BLaER1 treated with 17β-estradiol and CSF1 and Interleukin-3, amounts not matched to agents 10 nM and 100 nM (cell line): ENCODE results near the gene KIF1A.
A peak's percentile ranks its signal among the peaks of the same experiment; 100 is the strongest.

Experiments used
- H3K27ac ChIP-seq, 11 experiments: shearing (Covaris generic); formaldehyde crosslinking; 2 replicates each; pipeline ENCODE4 v1.8.1; 2022
- H3K27me3 ChIP-seq, 11 experiments: shearing (Covaris generic); formaldehyde crosslinking; 2 replicates each; pipeline ENCODE4 v1.8.1; 2022
- H3K36me3 ChIP-seq, 11 experiments: shearing (Covaris generic); formaldehyde crosslinking; 2 replicates each; pipeline ENCODE4 v1.8.1; 2022
- H3K4me1 ChIP-seq, 10 experiments: shearing (Covaris generic); formaldehyde crosslinking; 2 replicates each; pipeline ENCODE4 v1.8.1; 2022
- H3K4me2 ChIP-seq, 11 experiments: shearing (Covaris generic); formaldehyde crosslinking; 2 replicates each; pipeline ENCODE4 v1.8.1; 2022
- H3K4me3 ChIP-seq, 10 experiments: shearing (Covaris generic); formaldehyde crosslinking; 2 replicates each; pipeline ENCODE4 v1.8.1; 2022
- H3K9ac ChIP-seq, 11 experiments: shearing (Covaris generic); formaldehyde crosslinking; 2 replicates each; pipeline ENCODE4 v1.8.1; 2022
- H3K9me3 ChIP-seq, 11 experiments: shearing (Covaris generic); formaldehyde crosslinking; replicated peaks in 1 of 11; 2 replicates each; pipeline ENCODE4 v1.8.1; 2022
- H4K20me1 ChIP-seq, 11 experiments: shearing (Covaris generic); formaldehyde crosslinking; 2 replicates each; pipeline ENCODE4 v1.8.1; 2022
- Cebpa-rat ChIP-seq, 11 experiments: shearing (Covaris generic); IDR thresholded peaks; 2 replicates each; pipeline ENCODE4 v1.8.1; 2022

Gene KIF1A

DNA sequence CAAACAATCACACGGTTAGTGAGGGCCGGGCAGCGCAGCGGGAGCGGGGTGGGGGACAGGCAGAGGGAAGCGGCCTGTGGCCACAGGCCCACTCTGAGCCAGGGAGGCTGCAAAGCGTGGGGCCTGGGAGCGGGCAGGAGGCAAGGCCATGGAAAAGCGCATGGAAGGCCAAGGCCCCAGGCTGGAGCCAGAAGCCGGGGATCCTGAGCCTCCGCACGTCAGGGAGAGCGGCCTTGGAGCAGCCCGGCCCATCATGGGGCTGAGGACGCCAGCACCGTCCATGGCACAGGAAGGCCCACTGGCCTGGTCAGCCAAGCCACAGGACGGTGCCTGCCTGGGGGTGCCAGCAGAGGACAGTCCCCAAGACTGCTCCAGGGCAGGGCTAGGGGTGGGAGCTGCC lies 85.3 kb downstream of the KIF1A start:
- no peaks in the 10 kb centered on the region for H3K9me3 ChIP-seq
- no peak overlapping the region for H3K9ac ChIP-seq
- H3K36me3 ChIP-seq = no peaks in the 10 kb centered on the region
- H3K4me3 ChIP-seq = no peak overlapping the region
- H4K20me1 ChIP-seq = peaks cover 0 to 22% (median 0%) of the 10 kb centered on the region in 11 experiments; a peak in 7 of 22 replicates
- peaks cover 16 to 36% (median 30%) of the 10 kb centered on the region in 10 experiments; a peak in 19 of 20 replicates for H3K4me1 ChIP-seq
- H3K27ac ChIP-seq = no peak overlapping the region
- H3K4me2 ChIP-seq = no peak overlapping the region
- TF ChIP-seq Cebpa-rat (IDR thresholded peaks at IDR 0.05) = no peak
- H3K27me3 ChIP-seq = peaks cover 0 to 18% (median 0%) of the 10 kb centered on the region in 11 experiments; a peak in 7 of 22 replicates

DNA sequence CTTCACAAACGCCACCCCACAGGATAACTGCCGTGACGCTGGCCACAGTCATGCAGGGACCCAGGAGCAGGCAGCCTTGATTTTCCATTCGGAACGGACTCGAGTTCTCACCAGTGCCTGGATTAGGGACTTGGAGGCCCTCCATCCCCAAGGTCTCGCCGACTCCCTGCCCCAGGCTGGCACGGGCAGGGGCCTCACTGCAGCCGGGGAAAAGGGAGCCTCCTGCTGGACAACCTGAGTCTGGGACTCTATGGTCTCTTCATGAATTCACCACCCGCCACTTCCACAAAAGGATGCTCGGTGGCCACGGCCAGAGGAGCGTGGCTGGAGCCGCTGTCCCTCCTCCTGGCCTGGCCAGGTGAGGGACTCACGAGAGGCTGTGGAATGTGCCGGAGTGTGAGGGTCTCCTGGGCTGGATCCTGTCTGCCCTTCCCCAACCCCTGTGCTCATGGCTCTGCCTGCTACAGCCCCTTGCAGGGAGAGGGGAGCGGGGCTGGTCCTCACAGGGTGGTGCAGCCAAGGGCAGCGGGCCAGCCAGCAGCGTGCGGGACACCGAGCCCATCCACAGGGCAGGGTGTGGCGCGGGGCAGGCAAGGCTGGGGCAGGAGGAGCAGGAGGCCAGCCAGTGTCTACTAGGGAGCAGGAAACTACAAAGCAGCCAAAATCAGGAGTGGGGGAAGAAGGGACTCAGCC lies 86.1 kb downstream of the KIF1A start:
- H3K27ac ChIP-seq = no peak overlapping the region
- H3K4me3 ChIP-seq = no peak overlapping the region
- TF ChIP-seq Cebpa-rat (IDR thresholded peaks at IDR 0.05) = no peak
- no peaks in the 10 kb centered on the region for H3K9me3 ChIP-seq
- no peaks in the 10 kb centered on the region for H3K36me3 ChIP-seq
- H4K20me1 ChIP-seq = peaks cover 0 to 22% (median 0%) of the 10 kb centered on the region in 11 experiments; a peak in 7 of 22 replicates
- H3K4me2 ChIP-seq = peak overlapping the region in 8 of 11 experiments; percentile 61 to 80 (median 70); a peak in 13 of 22 replicates
- H3K9ac ChIP-seq = no peak overlapping the region
- H3K27me3 ChIP-seq = peaks cover 0 to 18% (median 0%) of the 10 kb centered on the region in 11 experiments; a peak in 7 of 22 replicates
- H3K4me1 ChIP-seq = peaks cover 17 to 43% (median 38%) of the 10 kb centered on the region in 10 experiments; a peak in 19 of 20 replicates

DNA sequence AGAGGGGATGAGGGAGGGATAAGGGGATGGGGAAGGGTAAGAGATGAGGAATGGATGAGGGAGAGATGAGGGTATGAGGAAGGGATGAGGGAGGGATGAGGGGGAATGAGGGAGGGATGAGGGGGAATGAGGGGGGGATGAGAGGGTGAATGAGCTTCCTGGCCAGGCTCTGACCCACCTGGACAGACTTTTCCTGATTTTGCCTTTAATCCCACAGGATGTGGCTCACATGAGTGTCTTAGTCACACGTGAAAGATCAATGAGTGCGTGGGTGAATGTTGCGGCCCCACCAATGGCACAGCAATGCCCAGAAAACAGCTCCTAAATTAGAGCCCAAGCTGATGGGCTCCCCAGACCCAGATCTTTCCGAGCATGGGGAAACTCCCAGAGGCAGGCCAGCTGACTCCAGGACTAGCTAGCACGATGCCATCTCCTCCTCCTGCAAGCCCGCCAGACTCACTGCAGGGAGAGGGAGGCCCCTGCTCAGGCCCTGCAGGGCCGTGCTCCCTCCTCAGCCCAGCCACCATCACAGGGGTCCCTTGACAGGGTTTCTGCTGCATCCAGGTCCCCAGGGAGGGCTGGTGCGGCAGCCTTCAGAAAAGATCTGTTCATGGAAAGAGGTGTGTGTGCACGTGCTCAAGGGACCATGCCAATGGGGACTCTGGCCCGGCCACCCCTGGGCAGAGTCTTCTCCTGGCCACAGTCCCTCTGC lies 87.0 kb downstream of the KIF1A start:
- Histone ChIP-seq H3K4me2 (peak overlapping the region in 9 of 11 experiments; percentile 40 to 80 (median 69); a peak in 18 of 22 replicates), H3K4me3 (no peak overlapping the region), H3K27me3 (peaks cover 0 to 18% (median 0%) of the 10 kb centered on the region in 11 experiments; a peak in 7 of 22 replicates), H3K4me1 (peaks cover 18 to 51% (median 46%) of the 10 kb centered on the region in 10 experiments; a peak in 19 of 20 replicates), H4K20me1 (peaks cover 0 to 22% (median 0%) of the 10 kb centered on the region in 11 experiments; a peak in 7 of 22 replicates), H3K36me3 (no peaks in the 10 kb centered on the region), H3K9ac (peak overlapping the region in 2 of 11 experiments; percentile 4 to 5; a peak in 1 of 22 replicates), H3K9me3 (no peaks in the 10 kb centered on the region), H3K27ac (no peak overlapping the region)
- TF ChIP-seq Cebpa-rat (IDR thresholded peaks at IDR 0.05) = no peak

DNA sequence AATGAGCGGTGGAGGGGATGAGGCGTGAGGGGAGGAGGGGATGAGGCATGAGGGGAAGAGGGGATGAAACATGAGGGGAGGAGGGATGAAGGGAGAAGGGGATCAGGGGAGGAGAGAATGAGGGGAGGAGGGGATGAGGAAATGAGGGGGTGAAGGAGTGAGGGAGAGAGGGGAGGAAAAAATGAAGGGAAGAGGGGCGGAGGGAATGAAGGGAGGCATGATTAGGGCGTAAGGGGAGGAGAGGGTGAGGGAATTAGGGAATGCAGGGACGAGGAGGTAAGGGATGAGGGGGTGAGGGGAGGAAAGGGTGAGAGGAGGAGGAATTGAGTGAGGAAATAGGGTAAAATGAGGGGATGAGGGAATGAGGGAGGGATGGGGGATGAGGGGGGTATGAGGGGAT lies 87.8 kb downstream of the KIF1A start:
- no peak overlapping the region for H3K4me3 ChIP-seq
- H4K20me1 ChIP-seq = peaks cover 0 to 22% (median 0%) of the 10 kb centered on the region in 11 experiments; a peak in 6 of 22 replicates
- no peak overlapping the region for H3K9ac ChIP-seq
- H3K27me3 ChIP-seq = peaks cover 0 to 18% (median 0%) of the 10 kb centered on the region in 11 experiments; a peak in 8 of 22 replicates
- no peak for TF ChIP-seq Cebpa-rat (IDR thresholded peaks at IDR 0.05)
- no peak overlapping the region for H3K4me2 ChIP-seq
- H3K36me3 ChIP-seq = no peaks in the 10 kb centered on the region
- peaks cover 26 to 60% (median 54%) of the 10 kb centered on the region in 10 experiments for H3K4me1 ChIP-seq
- H3K27ac ChIP-seq = no peak overlapping the region
- no peaks in the 10 kb centered on the region for H3K9me3 ChIP-seq

DNA sequence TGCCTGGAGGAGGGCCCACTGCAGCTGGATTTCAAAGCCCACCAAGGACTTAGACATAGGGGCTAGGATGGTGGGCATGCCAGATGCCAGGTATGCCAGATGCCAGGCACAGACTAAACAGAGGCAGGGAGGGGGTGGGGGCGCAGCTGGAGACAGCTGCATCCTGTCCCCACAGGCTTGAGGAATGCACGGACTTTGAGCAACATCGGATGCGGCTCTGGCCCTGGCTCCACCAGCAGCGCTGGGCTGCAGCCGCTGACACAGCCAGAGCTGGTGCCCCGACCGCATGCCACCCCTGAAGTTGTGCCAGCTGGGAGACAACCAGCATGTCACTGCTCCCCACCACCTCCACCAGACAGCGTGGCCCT lies 88.9 kb downstream of the KIF1A start:
- no peaks in the 10 kb centered on the region for H3K36me3 ChIP-seq
- peaks cover 0 to 18% (median 0%) of the 10 kb centered on the region in 11 experiments; a peak in 8 of 22 replicates for H3K27me3 ChIP-seq
- H3K4me1 ChIP-seq = peaks cover 28 to 68% (median 60%) of the 10 kb centered on the region in 10 experiments
- H3K4me3 ChIP-seq = no peak overlapping the region
- TF ChIP-seq Cebpa-rat (IDR thresholded peaks at IDR 0.05) = peak in 1 of 11 experiments; percentile 30; a peak in 2 of 22 replicates
- H3K4me2 ChIP-seq = peak overlapping the region; percentile 7 to 89 (median 77); a peak in 20 of 22 replicates
- H3K27ac ChIP-seq = peak overlapping the region in 8 of 11 experiments; percentile 43 to 83 (median 57); a peak in 15 of 22 replicates
- H4K20me1 ChIP-seq = peaks cover 0 to 21% (median 0%) of the 10 kb centered on the region in 11 experiments; a peak in 6 of 22 replicates
- no peaks in the 10 kb centered on the region for H3K9me3 ChIP-seq
- H3K9ac ChIP-seq = peak overlapping the region in 7 of 11 experiments; percentile 20 to 73 (median 32); a peak in 10 of 22 replicates

DNA sequence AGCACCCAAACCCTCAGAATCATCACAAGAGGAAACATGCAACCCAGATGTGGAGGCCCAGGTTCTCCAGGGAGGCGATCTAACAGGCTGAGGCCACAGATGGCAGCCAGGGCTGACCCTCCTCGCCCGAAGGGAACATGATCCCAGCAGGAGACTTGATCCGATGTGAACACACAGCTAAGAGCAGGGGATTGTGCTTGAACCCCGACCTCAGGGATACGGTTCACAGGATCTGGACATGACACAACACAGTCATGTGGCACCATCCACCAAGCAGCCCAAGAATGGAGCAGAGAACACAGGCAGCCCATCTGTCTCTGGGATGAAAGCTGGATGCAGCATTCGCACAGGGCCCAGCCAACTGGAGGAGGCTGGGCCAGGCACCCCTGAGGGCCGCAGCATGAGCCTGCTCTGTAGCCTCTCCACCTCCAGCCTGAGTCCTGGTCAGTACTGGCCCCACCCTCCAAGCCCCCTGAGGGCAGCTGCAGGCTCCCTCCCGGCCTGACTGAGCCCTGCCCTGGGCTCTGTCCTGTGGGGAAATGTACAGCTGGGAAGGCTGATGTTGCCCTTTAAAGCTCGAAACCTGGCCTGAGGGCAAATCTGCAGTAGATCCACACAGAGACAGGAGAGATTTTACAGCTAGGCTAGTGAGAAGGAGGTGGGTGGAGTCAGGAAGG lies 89.4 kb downstream of the KIF1A start:
- peak overlapping the region in 8 of 11 experiments; percentile 6 to 83 (median 56); a peak in 15 of 22 replicates for H3K27ac ChIP-seq
- H3K4me3 ChIP-seq = no peak overlapping the region
- no peaks in the 10 kb centered on the region for H3K9me3 ChIP-seq
- peaks cover 0 to 18% (median 0%) of the 10 kb centered on the region in 11 experiments; a peak in 8 of 22 replicates for H3K27me3 ChIP-seq
- peak overlapping the region; percentile 7 to 89 (median 77); a peak in 21 of 22 replicates for H3K4me2 ChIP-seq
- H3K36me3 ChIP-seq = no peaks in the 10 kb centered on the region
- peaks cover 0 to 21% (median 0%) of the 10 kb centered on the region in 11 experiments; a peak in 6 of 22 replicates for H4K20me1 ChIP-seq
- peak overlapping the region in 6 of 11 experiments; percentile 20 to 73 (median 46); a peak in 9 of 22 replicates for H3K9ac ChIP-seq
- TF ChIP-seq Cebpa-rat (IDR thresholded peaks at IDR 0.05) = no peak
- H3K4me1 ChIP-seq = peaks cover 28 to 70% (median 64%) of the 10 kb centered on the region in 10 experiments

DNA sequence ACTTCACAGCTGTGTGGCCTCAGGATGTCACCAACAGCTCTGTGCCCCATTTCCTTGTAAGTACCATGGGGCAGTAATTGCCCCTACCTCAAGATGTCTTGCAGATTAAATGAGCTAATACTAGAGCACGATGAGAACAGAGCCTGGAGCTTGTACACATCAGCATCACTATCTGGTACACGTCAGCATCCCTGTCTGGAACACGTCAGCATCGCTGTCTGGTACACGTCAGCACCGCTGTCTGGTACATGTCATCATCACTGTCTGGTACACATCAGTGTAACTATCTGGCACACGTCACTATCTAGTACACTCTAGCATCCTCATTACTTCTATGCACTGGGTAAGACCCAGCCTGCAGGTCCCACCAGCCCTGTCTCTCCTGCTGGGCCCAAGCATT lies 91.2 kb downstream of the KIF1A start:
- peaks cover 0 to 21% (median 0%) of the 10 kb centered on the region in 11 experiments; a peak in 6 of 22 replicates for H4K20me1 ChIP-seq
- H3K36me3 ChIP-seq = no peaks in the 10 kb centered on the region
- peak overlapping the region in 8 of 11 experiments; percentile 75 to 89 (median 82); a peak in 14 of 22 replicates for H3K4me2 ChIP-seq
- peak overlapping the region in 1 of 11 experiments; percentile 69; a peak in 2 of 22 replicates for H3K9ac ChIP-seq
- TF ChIP-seq Cebpa-rat (IDR thresholded peaks at IDR 0.05) = no peak
- H3K4me3 ChIP-seq = no peak overlapping the region
- H3K4me1 ChIP-seq = peaks cover 28 to 77% (median 70%) of the 10 kb centered on the region in 10 experiments
- H3K27ac ChIP-seq = peak overlapping the region in 1 of 11 experiments; percentile 83; a peak in 2 of 22 replicates
- H3K9me3 ChIP-seq = no peaks in the 10 kb centered on the region
- peaks cover 0 to 18% (median 0%) of the 10 kb centered on the region in 11 experiments; a peak in 8 of 22 replicates for H3K27me3 ChIP-seq

DNA sequence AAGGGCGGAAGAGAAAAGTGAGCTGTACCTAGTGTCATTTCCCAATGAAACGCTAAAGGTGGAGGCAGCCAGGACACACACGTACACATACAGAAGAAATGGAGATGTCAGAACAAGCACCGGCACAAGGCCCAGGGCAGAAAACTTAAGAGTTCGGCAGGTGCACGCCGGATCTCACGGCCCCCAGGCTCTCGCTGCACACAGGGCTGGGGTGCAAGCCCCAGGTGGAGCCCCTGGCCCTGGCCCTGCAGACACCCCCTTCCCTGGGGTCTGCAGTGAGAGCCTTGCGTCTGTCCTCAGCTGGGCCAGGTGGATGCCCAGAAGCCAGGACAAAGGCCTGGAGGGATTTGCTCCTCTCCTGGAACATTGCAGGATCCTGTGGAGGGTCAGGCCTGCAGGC lies 91.7 kb downstream of the KIF1A start:
- no peak for TF ChIP-seq Cebpa-rat (IDR thresholded peaks at IDR 0.05)
- peak overlapping the region in 10 of 11 experiments; percentile 55 to 89 (median 68); a peak in 15 of 22 replicates for H3K4me2 ChIP-seq
- H3K27me3 ChIP-seq = peaks cover 0 to 15% (median 0%) of the 10 kb centered on the region in 11 experiments; a peak in 8 of 22 replicates
- H3K9ac ChIP-seq = no peak overlapping the region
- no peaks in the 10 kb centered on the region for H3K36me3 ChIP-seq
- H3K4me3 ChIP-seq = no peak overlapping the region
- peaks cover 0 to 20% (median 0%) of the 10 kb centered on the region in 11 experiments; a peak in 6 of 22 replicates for H4K20me1 ChIP-seq
- H3K27ac ChIP-seq = 0 out of 22 replicates have a peak overlapping the region, but pooled peaks of 1 of the 11 experiments have one; percentile 18
- H3K9me3 ChIP-seq = no peaks in the 10 kb centered on the region
- H3K4me1 ChIP-seq = peaks cover 28 to 72% (median 66%) of the 10 kb centered on the region in 10 experiments
